GM19397 (cell line): ENCODE measurements around the gene MARCHF9.

Experiments
- ATAC-seq: cut with Tn5 transposase; IDR thresholded peaks from one replicate; pipeline ENCODE4 v1.9.1; 2021; ENCODE audit warnings: mild to moderate bottlenecking, moderate library complexity; ENCODE audit not compliant: unreplicated experiment

MARCHF9 gene

DNA sequence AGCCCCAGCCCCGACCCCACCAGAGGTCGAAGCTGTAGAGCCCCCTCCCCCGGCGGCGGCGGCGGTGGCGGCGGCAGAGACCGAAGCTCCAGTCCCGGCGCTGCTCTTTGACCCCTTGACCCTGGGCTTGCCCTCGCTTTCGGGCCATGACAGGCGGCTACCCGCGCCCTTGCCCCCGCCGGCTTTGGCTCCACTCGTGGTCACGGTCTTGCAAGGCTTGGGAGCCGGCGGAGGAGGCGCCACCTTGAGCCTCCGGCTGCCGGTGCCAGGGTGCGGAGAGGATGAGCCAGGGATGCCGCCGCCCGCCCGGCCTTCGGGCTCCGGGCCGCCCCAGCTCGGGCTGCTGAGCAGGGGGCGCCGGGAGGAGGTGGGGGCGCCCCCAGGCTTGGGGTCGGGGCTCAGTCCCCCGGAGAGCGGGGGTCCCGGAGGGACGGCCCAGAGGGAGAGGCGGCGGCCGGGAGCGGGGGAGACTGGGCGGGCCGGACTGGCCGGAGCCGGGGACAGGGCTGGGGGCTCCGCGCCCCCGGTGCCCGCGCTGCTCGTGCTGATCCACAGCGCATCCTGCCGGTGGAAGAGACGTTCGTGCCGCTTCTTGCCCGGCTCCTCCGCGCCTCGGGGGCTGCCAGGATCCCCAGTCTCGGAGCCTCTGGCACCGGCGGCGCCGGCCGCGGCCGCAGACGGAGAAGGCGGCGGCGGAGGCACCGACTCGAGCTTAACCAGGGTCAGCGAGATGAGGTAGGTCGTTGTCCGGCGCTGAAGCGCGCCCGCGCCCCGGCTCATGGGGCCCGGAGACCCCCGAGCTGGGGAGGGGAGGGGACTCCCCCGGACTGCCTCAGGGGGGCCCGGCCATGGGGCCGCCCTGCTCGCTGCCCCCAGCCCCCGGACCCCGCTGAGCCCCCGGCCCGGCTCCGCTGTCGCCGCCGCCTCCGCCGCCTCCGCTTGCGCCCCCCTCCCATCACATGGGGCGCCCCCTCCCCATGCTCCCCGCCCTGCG is 17.1 kb upstream of the MARCHF9 start:
- no peak for ATAC-seq

DNA sequence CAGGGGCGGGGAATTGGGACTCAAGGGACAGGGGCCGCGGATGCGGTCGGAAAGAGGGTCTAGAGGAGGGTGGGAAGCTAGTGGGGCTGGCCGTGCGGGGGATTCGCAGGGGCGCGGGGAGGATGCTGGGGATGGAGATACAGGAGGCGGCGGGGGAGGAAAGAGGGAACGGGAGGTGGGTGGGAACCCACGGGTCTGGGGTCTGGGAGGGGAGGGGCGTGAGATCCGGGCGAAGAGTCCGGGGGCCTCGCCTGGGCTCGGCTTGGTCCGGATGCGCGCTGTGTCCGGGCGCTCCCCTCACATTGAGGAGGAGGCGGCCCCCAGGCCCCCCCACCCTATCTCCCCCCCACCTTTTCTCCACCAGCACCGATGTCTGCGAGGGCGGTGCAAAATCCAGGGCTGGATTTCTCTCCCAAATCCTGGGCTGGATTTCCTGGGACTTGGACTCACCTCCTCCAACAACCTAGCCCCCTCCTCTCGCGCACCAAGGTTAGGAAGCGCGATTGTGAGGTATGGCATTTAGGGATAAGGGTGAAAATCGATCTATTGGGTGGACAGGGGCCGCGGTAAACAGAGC is 16.2 kb upstream of the MARCHF9 start, which contains the start of gene AGAP2:
Gene AGAP2 (minus strand): TSS at position 82 of the 577 bp plus-strand sequence. CDS start 496 bp downstream, outside the sequence.
- no peak for ATAC-seq

DNA sequence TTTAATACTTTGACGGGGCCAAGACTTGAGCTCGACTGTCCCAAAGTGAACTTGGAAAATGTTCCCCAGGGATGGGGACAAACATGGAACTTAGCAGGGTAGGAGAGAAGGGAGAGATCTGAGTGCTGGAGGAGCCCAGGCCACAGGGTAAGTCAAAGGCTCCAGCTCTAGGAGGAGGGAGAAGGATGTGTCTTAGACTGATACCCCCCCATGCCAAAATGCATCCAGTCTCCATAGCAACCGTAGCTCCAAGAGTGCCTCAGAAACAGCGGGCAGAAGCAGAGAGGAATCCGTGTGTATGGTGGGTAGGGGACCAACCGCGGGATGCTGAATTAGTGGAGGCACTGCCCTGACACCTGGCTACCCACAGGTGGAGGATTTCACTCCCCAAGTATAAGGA is 15.5 kb upstream of the MARCHF9 start:
- ATAC-seq = no peak

DNA sequence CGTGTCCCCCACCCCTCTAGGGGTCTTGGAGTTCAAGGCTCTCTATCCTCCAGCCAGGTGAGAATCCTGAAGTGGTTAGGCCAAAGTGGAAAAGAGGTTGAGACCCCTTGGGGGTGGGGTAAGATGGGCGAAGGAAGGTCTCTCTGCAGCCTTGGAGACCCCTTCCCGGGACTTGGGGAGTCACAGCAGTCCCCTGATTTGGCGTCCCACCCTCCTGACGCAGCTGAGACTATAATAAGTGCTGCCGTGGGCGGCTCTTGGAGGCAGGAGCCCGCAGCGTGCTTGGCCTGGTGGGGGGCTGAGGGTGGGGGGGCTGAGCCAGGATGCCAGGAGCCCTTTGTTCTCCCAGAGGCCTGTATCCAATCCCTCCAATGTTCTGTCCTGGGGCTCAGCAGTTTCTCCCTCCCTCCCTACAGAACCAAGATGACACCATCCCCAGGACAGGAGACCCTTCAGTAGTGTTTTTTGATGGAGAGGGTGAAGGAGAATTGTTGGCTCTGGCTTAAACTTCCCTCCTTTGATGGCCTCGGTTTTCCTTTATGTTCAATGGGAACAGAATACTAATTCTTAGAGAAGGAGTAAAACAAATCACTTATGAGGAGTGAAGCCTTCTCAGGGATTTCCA is 14.9 kb upstream of the MARCHF9 start:
- no peak for ATAC-seq

DNA sequence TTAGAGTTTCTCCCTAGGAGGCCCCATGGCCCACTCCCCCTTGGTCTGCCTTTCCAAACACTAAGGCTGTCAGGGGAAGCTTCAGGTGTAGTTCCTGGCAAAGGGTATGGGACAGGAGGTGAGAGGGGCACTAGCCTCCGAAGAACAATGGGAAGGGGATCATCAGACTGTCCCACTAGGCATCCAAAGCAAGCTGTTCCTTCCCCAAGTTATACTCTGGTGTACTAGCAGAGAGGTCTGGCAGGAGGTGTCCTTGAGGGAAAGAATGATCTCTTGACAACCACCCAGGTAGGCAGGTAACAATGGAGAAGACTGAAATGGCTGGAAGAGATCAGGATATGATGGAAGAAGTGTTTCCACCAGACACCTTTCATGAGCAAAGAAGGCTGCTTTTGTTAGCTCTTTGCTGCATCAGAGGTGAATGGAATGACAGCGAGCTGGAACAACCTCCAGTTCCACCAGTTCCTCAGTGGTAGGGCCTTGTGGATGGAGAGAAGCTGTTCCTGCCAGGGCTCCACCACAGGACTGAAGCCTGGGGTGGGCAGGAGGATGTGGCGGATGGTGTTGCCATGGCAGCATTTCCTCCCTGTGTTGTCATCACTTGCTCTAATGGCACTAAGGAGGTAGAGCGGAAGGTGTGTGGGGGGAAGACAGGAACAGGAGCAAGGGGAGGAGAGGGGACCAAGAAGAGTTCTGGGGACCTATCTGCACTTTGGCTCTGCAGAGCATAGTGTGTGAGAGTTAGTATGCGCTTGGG is 14.1 kb upstream of the MARCHF9 start:
- peak; percentile 52 for ATAC-seq

DNA sequence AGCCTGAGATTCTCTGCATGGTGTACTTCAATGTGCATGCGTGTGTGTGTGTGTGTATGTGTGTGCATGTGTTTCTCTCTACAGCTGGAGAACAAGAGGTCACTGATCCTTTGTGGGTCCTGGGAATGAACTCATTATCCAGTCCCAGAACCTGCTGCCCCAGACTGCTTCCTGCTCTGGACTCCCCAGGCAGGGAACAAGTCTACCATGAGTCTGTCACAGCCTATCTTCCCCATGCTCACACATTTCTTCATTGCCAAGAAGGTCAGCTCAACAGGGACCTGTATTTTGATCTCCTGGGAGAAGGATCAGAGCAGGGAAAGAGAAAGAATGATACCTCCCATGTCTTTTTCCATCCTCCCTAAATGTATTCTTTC is 13.5 kb upstream of the MARCHF9 start:
- no peak for ATAC-seq

DNA sequence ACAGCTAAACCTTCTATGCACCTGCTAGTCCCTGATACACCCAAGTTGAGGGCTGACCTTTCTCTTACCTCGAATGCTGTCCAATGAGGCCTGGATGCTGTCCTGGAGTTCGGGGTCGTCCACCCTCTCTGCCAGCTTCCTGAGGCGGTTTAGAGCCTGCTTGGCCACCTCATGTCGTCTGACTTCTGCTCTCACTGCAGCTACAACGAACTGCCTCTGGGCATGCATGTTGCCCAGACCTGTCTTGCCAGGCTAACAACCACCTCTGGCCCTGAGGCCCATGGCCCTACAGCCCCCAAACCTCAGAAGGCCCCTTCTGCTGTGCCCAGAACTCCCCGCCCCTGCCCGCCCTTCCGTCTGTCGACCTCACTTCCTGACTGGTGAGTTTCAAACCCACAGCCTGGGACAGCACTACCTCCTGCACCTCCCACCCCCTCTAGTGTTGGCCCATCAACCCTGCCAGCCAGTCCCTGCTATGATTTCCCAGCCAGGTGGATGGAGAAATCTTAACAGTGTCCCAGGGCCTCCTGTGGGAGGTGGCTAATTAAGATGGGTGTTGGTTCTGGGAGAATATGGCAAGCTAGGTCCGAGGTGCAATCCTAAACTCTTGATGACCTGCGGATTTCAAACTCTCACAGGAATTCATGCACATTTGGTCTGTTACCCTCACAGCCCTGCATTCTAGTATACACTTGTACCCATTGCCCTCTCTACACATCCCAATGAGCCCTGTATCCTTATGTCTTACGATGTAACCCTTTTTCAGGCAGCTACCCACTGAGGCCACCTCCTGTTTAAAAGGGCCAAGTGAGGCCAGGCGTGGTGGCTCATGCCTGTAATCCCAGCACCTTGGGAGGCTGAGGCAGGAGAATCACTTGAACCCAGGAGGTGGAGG is 12.8 kb upstream of the MARCHF9 start:
- ATAC-seq = peak; percentile 42

DNA sequence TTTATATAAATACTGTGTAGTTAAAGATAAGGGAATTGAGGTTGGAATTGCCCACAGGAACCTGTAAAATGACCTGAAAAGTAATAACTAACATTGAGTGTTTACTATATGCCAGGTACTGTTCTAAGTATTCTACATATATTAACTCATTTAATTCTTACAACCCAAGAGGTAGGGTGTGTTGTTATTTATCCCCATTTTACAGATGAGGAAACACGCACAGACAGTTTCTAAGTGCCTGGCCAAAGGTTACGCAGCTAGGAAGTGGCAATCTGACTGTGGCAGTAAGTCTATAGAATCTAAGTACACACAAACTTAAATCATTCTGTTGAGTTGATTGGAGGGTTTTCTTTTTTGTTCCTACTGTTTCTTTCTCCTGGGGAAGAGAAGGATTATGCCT is 11.1 kb upstream of the MARCHF9 start:
- no peak for ATAC-seq

DNA sequence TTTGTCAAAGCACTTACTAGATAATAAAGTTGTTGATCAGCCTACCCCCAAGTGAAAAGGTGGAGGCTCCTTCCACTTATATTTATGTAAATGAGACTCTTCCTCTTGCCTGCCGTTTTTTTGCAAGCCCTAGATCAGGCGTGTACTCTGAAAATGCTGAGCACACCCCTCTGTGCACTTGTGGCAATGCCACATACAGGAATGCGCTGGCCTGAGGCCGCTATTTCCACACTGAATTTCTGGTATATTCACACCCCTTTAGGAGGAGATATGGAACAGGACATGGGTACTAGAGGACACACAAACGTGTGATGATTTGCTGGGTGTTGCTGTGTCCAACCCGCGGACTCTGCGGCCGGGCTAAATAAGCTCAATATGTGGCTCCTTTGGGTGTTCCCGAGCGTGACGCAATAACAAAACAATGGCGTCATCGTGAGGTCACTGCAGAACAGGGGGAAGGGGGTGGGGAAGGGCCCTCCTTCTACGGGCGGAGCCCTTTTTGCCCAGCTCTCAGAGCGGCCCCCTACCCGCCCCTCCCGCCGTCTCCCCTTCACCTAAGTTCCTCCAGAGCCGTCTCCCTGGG is 10.6 kb upstream of the MARCHF9 start:
- peak; percentile 32 for ATAC-seq

DNA sequence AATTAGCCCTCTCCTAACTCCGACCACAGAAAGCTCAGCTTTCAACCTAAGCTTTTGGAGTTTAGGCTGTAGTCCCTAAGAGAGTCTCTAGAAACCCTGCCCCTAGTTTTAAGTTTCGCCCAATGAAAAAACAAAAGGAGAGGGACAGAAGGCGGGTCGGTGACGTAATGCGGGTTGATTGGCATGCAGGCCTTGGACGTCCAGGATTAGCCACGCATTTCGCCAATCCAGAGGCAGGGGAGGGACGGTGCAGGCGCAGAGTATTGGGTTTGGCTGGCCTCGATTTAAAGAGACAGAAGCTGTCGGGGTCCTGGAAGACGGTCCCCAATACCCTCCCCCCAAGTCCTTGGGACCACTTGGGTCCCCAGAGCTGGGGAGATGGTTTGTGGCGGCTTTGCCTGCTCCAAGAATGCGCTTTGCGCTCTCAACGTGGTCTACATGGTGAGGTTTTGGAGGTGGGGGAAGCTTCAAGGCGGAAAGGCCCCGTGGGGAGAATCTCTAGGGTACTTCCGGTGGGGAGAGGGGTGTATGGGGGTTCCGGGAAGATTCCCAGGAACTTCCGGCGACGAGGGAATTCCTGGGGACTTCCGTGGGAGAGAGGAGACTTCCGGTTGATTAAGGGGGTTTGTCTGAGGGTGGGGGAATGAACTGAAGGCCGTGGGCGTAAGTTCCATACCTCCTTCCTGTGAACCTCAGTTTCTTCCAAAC is 10.0 kb upstream of the MARCHF9 start, which contains the start of gene TSPAN31:
Gene TSPAN31 (plus strand): TSS at position 263 of the 708 bp plus-strand sequence. CDS start 116 bp downstream, at position 379.
- peak; percentile 84 for ATAC-seq

DNA sequence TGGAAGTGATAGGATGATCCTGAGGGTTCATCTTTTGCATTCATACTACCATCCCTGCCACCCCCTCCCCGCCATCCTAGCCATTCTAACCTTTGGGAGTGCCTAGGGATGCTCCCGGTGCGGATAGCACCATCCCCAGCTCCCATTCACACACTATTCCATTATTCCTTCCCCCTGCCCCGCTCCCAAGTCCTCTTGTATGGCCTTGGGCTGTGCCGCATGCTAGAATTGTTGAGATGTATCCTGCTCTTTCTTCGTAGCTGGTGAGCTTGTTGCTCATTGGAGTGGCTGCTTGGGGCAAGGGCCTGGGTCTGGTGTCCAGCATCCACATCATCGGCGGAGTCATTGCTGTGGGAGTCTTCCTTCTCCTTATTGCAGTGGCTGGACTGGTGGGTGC is 9.4 kb upstream of the MARCHF9 start:
- ATAC-seq = no peak

DNA sequence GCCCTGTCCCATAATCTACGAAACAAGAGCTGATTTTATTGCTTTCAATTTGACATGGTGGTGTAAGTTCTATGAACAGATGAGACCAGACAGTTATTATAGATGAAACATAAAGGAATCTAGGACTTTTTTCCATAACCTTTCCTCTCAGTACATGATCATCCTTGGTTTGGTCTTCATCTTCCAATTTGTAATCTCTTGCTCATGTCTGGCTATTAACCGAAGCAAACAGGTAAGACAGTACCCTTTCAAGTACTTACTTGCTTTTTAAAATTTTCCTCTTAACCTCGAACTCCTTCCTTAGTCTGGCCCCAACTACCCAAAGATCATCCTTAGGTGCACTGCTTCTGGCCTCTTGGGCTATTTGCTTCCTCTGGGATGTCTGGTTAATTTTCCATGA is 8.9 kb upstream of the MARCHF9 start:
- ATAC-seq = no peak

DNA sequence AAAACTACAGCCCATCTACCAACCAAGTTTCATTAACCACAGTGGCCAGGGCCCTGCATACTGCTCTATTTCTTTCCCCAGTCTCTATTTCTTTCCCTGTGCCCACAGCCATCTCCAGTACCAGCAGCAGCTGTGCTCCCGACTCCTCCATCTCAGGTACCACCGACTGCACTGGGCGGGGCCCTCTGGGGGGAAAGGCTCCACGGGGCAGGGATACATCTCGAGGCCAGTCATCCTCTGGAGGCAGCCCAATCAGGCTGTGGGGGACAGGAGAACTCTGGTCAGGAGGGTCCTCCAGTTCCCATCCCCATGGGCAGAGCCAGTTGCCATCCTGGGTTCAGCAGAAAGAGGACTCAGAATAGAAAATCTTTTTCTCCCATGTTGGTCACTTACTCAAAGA is 5.8 kb upstream of the MARCHF9 start:
- ATAC-seq = no peak

DNA sequence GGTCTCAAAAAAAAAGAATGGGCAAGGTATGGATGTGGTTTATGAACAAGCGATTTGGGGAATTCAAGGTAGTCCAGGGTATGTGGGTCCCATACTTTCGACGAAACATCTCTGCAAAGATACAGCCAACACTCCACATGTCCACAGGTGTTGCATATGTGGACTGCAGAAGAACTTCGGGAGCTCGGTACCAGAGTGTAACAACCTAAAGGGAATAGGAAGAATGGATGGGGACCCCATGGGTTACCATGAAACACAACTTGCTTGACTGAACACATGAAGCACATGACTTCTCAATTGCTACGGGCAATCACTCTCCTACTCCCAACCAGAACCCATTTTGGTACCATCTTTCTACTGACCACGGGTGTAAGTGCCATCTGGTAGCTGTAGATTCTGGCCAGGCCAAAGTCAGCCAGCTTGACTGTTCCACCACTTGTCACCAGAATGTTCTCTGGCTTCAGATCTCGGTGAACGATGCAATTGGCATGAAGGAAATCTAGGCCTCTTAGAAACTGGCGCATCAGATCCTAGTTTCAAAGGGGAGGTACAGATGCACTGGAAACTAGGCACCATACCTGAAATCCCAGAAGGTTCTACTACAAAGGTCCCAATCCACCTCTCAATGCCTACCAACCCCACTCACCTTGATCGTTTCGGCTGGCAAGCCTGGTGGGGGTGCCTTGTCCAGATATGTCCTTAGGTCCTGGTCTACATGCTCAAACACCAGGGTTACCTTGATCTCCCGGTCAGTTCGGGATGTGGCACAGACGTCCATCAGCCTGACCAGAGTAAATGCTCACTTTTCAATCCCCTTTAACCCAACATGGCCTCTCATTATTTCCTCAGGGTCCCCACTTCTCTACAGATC is 4.1 kb upstream of the MARCHF9 start:
- no peak for ATAC-seq

DNA sequence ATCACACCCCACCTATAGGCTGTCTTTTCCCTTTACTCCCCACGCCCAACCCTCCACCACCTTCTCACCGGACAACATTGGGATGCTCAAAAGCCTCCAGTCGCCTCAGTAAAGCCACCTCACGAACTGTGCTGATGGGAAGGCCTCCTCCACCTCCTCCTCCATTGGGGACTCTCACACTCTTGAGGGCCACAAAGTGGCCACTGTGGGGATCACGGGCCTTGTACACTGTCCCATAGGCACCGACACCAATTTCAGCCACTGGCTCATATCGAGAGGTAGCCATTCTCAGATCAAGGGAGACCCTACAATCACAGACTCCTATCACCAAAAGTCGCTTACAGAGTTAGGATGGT is 3.5 kb upstream of the MARCHF9 start:
- ATAC-seq = no peak

DNA sequence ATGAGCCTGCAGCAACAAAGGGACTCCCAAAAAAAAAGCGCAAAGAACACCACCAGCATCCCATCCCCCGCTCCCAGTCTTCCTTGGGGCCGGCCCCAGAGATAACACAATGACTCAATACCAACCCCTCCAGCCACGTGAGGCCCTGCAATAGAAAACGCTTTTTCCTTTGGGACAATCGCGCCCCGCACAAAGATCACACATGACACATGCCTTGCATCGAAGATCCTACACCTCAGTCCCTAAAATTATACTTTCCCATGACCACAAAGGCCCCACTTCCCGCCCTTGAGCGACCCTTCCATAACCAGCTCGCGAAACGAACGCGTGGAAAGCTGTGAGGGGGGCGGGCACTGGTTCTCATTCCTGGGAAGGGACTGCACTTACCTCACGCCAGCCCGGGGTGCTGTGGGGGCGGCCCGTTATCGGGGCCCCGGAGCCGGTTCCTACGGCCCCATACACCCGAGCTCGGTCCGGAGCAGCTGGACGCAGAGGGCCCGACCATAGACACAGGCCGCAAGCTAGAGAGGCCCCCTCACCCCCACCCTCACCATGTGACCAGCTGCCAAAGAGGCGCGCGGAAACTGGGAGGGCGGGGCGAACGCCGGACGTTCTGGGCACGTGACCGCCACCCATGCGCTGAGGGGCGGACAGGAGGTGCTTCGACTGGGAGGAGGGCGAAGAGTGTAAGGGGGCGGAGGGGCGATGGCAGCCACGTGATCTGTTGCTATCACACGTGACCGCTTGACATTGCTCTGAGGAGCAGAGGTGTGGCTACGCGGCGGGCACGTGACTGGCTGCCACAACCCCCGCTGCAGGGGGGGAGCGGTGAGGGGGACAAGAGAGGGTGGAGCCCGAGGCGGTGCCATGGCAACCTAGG is 2.9 kb upstream of the MARCHF9 start, which contains the start of gene CDK4:
Gene CDK4 (minus strand): TSS at position 523 of the 880 bp plus-strand sequence. CDS start 593 bp downstream, outside the sequence.
- ATAC-seq = peak; percentile 68

DNA sequence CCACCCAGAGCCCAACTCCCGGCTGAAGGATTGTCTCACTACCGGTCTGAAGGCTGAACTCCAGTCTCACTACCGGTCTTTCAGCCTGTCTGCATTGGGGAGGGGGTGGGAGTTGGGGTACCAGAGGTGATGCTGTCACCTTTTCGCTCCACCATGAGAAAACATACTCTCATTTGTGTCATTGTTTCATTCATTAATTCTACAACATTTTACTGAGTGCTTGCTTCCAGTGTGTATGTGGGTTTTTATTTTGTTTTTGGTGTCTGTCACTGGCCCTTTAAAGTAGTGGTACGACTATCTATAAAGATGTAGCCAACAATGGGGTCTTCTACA is 2.3 kb upstream of the MARCHF9 start:
- ATAC-seq = no peak
